CMK (cell line): ENCODE data around the gene KCNJ5.
"Not testable (repeated sequence)": the region's sequence is repeated elsewhere in the genome, so short reads cannot be mapped to it uniquely, and the experiment has no call there.

Experiments used
- DNase-seq: peaks from one replicate; pipeline ENCODE4 v3.0.0-alpha.2; 2010; ENCODE audit warnings: low read depth

KCNJ5 gene

GRCh38 chr11:128913806-128914205 is 22.6 kb downstream of the KCNJ5 start:
- no peak for DNase-seq

GRCh38 chr11:128914216-128915148 is 23.3 kb downstream of the KCNJ5 start:
- no peak for DNase-seq

GRCh38 chr11:128915149-128915521 is 24.0 kb downstream of the KCNJ5 start:
- DNase-seq = no peak

- DNase-seq = no peak
Observed at GRCh38 chr11:128916037-128916572, 24.9 kb downstream of the KCNJ5 start.

GRCh38 chr11:128916681-128917080 is 25.5 kb downstream of the KCNJ5 start:
- no peak for DNase-seq

GRCh38 chr11:128917144-128917724 is 26.1 kb downstream of the KCNJ5 start:
- no peak for DNase-seq

GRCh38 chr11:128919216-128919615 is 28.1 kb downstream of the KCNJ5 start:
- DNase-seq = no peak

GRCh38 chr11:128919635-128920034 is 28.5 kb downstream of the KCNJ5 start:
- DNase-seq = not testable (repeated sequence)

GRCh38 chr11:128920666-128921065 is 29.5 kb downstream of the KCNJ5 start:
- no peak for DNase-seq

- no peak for DNase-seq
Observed at GRCh38 chr11:128921793-128922192, 30.6 kb downstream of the KCNJ5 start.

GRCh38 chr11:128924104-128924503 is 32.9 kb downstream of the KCNJ5 start:
- DNase-seq = no peak

GRCh38 chr11:128924510-128925249 is 33.5 kb downstream of the KCNJ5 start:
- no peak for DNase-seq

GRCh38 chr11:128925250-128925600 is 34.1 kb downstream of the KCNJ5 start:
- no peak for DNase-seq

- no peak for DNase-seq
Observed at GRCh38 chr11:128926000-128926399, 34.8 kb downstream of the KCNJ5 start.

GRCh38 chr11:128926437-128927107 is 35.4 kb downstream of the KCNJ5 start:
- DNase-seq = no peak

GRCh38 chr11:128927108-128927461 is 35.9 kb downstream of the KCNJ5 start:
- DNase-seq = no peak

GRCh38 chr11:128927683-128928336 is 36.7 kb downstream of the KCNJ5 start:
- DNase-seq = no peak

- DNase-seq = no peak
Observed at GRCh38 chr11:128928400-128928799, 37.2 kb downstream of the KCNJ5 start.

- no peak for DNase-seq
Observed at GRCh38 chr11:128929468-128929867, 38.3 kb downstream of the KCNJ5 start.

GRCh38 chr11:128929991-128930390 is 38.8 kb downstream of the KCNJ5 start:
- DNase-seq = no peak

GRCh38 chr11:128931066-128931465 is 39.9 kb downstream of the KCNJ5 start:
- no peak for DNase-seq

- DNase-seq = no peak
Observed at GRCh38 chr11:128931668-128932067, 40.5 kb downstream of the KCNJ5 start.
